Mesenchymal stem cell (in vitro differentiated cells and primary cell): Measurements from ENCODE around the gene TSC22D1.

ENCODE experiments used
- DNase-seq: peaks from one replicate; pipeline ENCODE4 v3.0.0-alpha.2; 2013
- H2AFZ ChIP-seq: one replicate; pipeline ENCODE4 v1.6.1; 2013; ENCODE audit warnings: low read depth, mild to moderate bottlenecking, control low read depth, inconsistent platforms, low read length, moderate library complexity
- H2AK5ac ChIP-seq: 2 replicates; pipeline ENCODE4 v1.6.1; 2013; ENCODE audit warnings: low read length, moderate library complexity, mild to moderate bottlenecking, inconsistent platforms; ENCODE audit not compliant: severe bottlenecking
- H2BK120ac ChIP-seq: one replicate; pipeline ENCODE4 v1.6.1; 2013; ENCODE audit warnings: low read depth, mild to moderate bottlenecking, inconsistent platforms, low read length, moderate library complexity
- H2BK12ac ChIP-seq, 2 experiments: one replicate each; pipeline ENCODE4 v1.6.1; 2013; ENCODE audit warnings: inconsistent platforms in 2 of 2, low read length in 2 of 2, mild to moderate bottlenecking in 2 of 2, moderate library complexity in 2 of 2, control low read depth in 1 of 2
- H2BK15ac ChIP-seq: one replicate; pipeline ENCODE4 v1.6.1; 2013; ENCODE audit warnings: mild to moderate bottlenecking, low read depth, inconsistent platforms; ENCODE audit not compliant: poor library complexity, severe bottlenecking
- H2BK5ac ChIP-seq: 2 replicates; pipeline ENCODE4 v1.6.1; 2013; ENCODE audit warnings: low read depth, mild to moderate bottlenecking, low read length, control low read depth, inconsistent platforms; ENCODE audit not compliant: poor library complexity, severe bottlenecking
- H3K14ac ChIP-seq, 2 experiments: one replicate each; pipeline ENCODE4 v1.6.1; 2013; ENCODE audit warnings: inconsistent platforms in 2 of 2, low read length in 2 of 2, control low read depth in 1 of 2, mild to moderate bottlenecking in 1 of 2, moderate library complexity in 1 of 2
- H3K18ac ChIP-seq, 2 experiments: one replicate each; pipeline ENCODE4 v1.6.1; 2013; ENCODE audit warnings: inconsistent platforms in 2 of 2, low read length in 2 of 2, control low read depth in 1 of 2, low read depth in 1 of 2, mild to moderate bottlenecking in 1 of 2
- H3K23ac ChIP-seq, 2 experiments: one replicate each; pipeline ENCODE4 v1.6.1; 2013; ENCODE audit warnings: inconsistent platforms in 2 of 2, low read length in 2 of 2, mild to moderate bottlenecking in 2 of 2, moderate library complexity in 2 of 2, control low read depth in 1 of 2
- H3K27ac ChIP-seq: 2 replicates; pipeline ENCODE4 v1.5.1; 2013; ENCODE audit warnings: mild to moderate bottlenecking, moderate library complexity, low read length, control low read depth, inconsistent platforms; ENCODE audit not compliant: poor library complexity, severe bottlenecking
- H3K27me3 ChIP-seq, 2 experiments: 2 replicates each; pipeline versions ENCODE4 v1.6.1 to v1.7.0; 2013; ENCODE audit warnings: low read length in 2 of 2, mild to moderate bottlenecking in 2 of 2, moderate library complexity in 2 of 2, control low read depth in 1 of 2, inconsistent platforms in 1 of 2; ENCODE audit not compliant: control insufficient read depth in 1 of 2, insufficient read depth in 1 of 2
- H3K36me3 ChIP-seq, 2 experiments: 2 replicates each; pipeline versions ENCODE4 v1.6.1 to v1.7.0; 2013; ENCODE audit warnings: low read length in 2 of 2, control low read depth in 1 of 2, inconsistent platforms in 1 of 2, low read depth in 1 of 2, mild to moderate bottlenecking in 1 of 2; ENCODE audit not compliant: insufficient read depth in 2 of 2, control insufficient read depth in 1 of 2
- H3K4ac ChIP-seq, 2 experiments: one replicate each; pipeline ENCODE4 v1.6.1; 2013; ENCODE audit warnings: inconsistent platforms in 2 of 2, low read length in 2 of 2, mild to moderate bottlenecking in 2 of 2, moderate library complexity in 2 of 2, control low read depth in 1 of 2, low read depth in 1 of 2
- H3K4me1 ChIP-seq: 2 replicates; pipeline ENCODE4 v1.6.1; 2013; ENCODE audit warnings: low read depth, low read length, control low read depth; ENCODE audit not compliant: control insufficient read depth, insufficient read depth
- H3K4me2 ChIP-seq: 2 replicates; pipeline ENCODE4 v1.6.1; 2013; ENCODE audit warnings: low read length, mild to moderate bottlenecking, inconsistent platforms; ENCODE audit not compliant: poor library complexity, severe bottlenecking
- H3K4me3 ChIP-seq, 2 experiments: 2 replicates each; pipeline versions ENCODE4 v1.5.1 to v1.7.0; 2013; ENCODE audit warnings: low read length in 2 of 2, mild to moderate bottlenecking in 2 of 2, control low read depth in 1 of 2, low read depth in 1 of 2; ENCODE audit not compliant: insufficient read depth in 1 of 2
- H3K79me1 ChIP-seq: replicated peaks from 2 replicates; pipeline ENCODE4 v1.6.1; 2013; ENCODE audit warnings: mild to moderate bottlenecking, control low read depth, low read length, inconsistent platforms; ENCODE audit not compliant: poor library complexity, severe bottlenecking
- H3K9ac ChIP-seq: 2 replicates; pipeline ENCODE4 v1.7.0; 2013; ENCODE audit warnings: mild to moderate bottlenecking, low read length, moderate library complexity
- H3K9me3 ChIP-seq: 2 replicates; pipeline ENCODE4 v1.7.0; 2013; ENCODE audit warnings: mild to moderate bottlenecking, low read length; ENCODE audit not compliant: control insufficient read depth
- H4K8ac ChIP-seq: one replicate; pipeline ENCODE4 v1.6.1; 2013; ENCODE audit warnings: inconsistent platforms, mild to moderate bottlenecking, low read length, moderate library complexity
- H4K91ac ChIP-seq: one replicate; pipeline ENCODE4 v1.6.1; 2013; ENCODE audit warnings: mild to moderate bottlenecking, low read length, inconsistent platforms
- WGBS: methylation state at CpG from one replicate; pipeline ENCODE4 v1.1.7; 2013; ENCODE audit warnings: mixed read lengths; 5-methylcytosine and 5-hydroxymethylcytosine counted together

Gene TSC22D1

DNA sequence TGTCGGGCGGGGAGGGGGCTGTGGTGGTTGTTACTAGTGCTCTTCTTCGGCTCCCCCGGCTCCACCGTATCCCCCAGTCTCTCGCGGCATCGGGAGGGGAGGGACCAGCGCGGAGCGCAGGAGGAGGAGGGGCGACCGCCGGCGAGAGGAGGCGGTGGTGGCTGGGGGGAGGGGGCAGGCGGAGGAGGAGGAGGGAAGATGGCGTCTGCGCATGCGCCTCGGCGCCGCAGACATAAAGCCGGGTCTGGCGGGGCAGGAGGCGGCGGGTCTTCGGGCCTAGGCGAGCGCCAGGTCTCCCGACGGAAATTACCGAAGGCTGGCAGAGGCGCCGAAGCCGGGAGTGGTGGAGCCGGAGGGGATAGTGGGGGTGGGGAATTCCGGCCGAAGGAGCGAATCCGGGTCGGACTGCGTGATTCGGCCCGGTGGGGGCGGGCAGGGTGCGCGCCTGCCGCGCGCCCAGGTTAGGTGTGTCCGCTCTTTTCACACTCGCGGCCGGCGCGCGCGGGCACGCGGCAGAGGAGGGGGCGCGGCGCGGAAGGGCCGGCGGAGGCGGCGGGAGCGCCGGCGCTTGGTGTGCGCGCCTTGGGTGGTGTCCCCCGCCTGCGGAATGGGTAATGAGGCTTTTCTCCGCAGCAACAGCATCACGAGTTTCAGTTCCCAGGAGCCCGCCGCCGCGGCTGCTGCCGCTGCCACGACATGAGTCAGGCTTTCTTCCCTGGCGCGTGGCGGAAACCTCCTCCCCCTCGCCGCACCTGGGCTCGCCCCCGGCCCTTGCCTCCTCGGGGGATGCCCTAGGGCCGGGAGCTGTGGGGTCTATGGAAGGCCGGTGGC is 1.3 kb upstream of the TSC22D1 start:
- no peak overlapping the region for H2AK5ac ChIP-seq
- H3K27me3 ChIP-seq, result no peaks in the 10 kb centered on the region
- peaks cover 13% of the 10 kb centered on the region for H3K4me1 ChIP-seq
- peak overlapping the region; percentile 93 for H3K9ac ChIP-seq
- H2BK120ac ChIP-seq, result peak overlapping the region; percentile 89
- peak overlapping the region; percentile 92 for H2AFZ ChIP-seq
- H3K23ac ChIP-seq, result peak overlapping the region in 1 of 2 experiments; percentile 96
- H2BK5ac ChIP-seq, result peak overlapping the region; percentile 95
- H2BK15ac ChIP-seq, result peak overlapping the region; percentile 97
- H3K36me3 ChIP-seq, result peaks cover 9 to 27% of the 10 kb centered on the region in 2 experiments
- H3K14ac ChIP-seq, result peak overlapping the region in 1 of 2 experiments; percentile 97
- peak overlapping the region; percentile 95 to 98 for H3K18ac ChIP-seq
- peak overlapping the region; percentile 68 to 99 for H3K4ac ChIP-seq
- peak; percentile 97 for DNase-seq
- H3K79me1 ChIP-seq, result peaks cover 2% of the 10 kb centered on the region
- peak overlapping the region; percentile 94 for H4K91ac ChIP-seq
- peak overlapping the region; percentile 92 for H3K4me2 ChIP-seq
- H4K8ac ChIP-seq, result peak overlapping the region; percentile 94
- peak overlapping the region in 1 of 2 experiments; percentile 29 for H2BK12ac ChIP-seq
- WGBS, result under 1% methylated on average over 83 of the region's 94 CpGs
- peak overlapping the region; percentile 79 to 84 for H3K4me3 ChIP-seq
- H3K9me3 ChIP-seq, result no peaks in the 10 kb centered on the region
- peak overlapping the region; percentile 92 for H3K27ac ChIP-seq

GRCh38 chr13:44576351-44577235 is 463 bp upstream of the TSC22D1 start:
- Histone ChIP-seq H2BK120ac (peak overlapping the region; percentile 29), H3K36me3 (peaks cover 9 to 27% of the 10 kb centered on the region in 2 experiments), H2BK5ac (peak overlapping the region; percentile 95), H3K4ac (peak overlapping the region; percentile 80 to 98), H2AK5ac (peak overlapping the region; percentile 13), H3K14ac (peak overlapping the region in 1 of 2 experiments; percentile 95), H3K4me2 (peak overlapping the region; percentile 54), H3K9ac (peak overlapping the region; percentile 93), H2BK12ac (peak overlapping the region in 1 of 2 experiments; percentile 83), H4K8ac (peak overlapping the region; percentile 33), H3K79me1 (peaks cover 2% of the 10 kb centered on the region), H3K23ac (peak overlapping the region in 1 of 2 experiments; percentile 96), H3K27me3 (no peaks in the 10 kb centered on the region), H3K27ac (peak overlapping the region; percentile 87), H3K9me3 (no peaks in the 10 kb centered on the region), H2BK15ac (peak overlapping the region; percentile 81), H3K4me3 (peak overlapping the region; percentile 79 to 84), H3K18ac (peak overlapping the region; percentile 95 to 98), H4K91ac (peak overlapping the region; percentile 58), H2AFZ (peak overlapping the region; percentile 92), H3K4me1 (peaks cover 13% of the 10 kb centered on the region)
- under 1% methylated on average over 63 of the region's 111 CpGs for WGBS
- DNase-seq, result no peak

GRCh38 chr13:44575035-44575434 is 1.1 kb downstream of the TSC22D1 start:
- H3K27ac ChIP-seq, result no peak overlapping the region
- H3K27me3 ChIP-seq, result no peaks in the 10 kb centered on the region
- peak overlapping the region in 1 of 2 experiments; percentile 76 for H3K14ac ChIP-seq
- no peak overlapping the region for H2BK15ac ChIP-seq
- H3K4me3 ChIP-seq, result peak overlapping the region; percentile 31 to 79
- H4K8ac ChIP-seq, result no peak overlapping the region
- WGBS, result 100% methylated on average over 1 of the region's 1 CpG
- no peaks in the 10 kb centered on the region for H3K9me3 ChIP-seq
- H3K9ac ChIP-seq, result peak overlapping the region; percentile 93
- no peak overlapping the region for H2AFZ ChIP-seq
- H3K4me2 ChIP-seq, result peak overlapping the region; percentile 54
- H2AK5ac ChIP-seq, result no peak overlapping the region
- no peak overlapping the region for H2BK5ac ChIP-seq
- no peaks in the 10 kb centered on the region for H3K79me1 ChIP-seq
- H3K23ac ChIP-seq, result no peak overlapping the region
- H2BK120ac ChIP-seq, result no peak overlapping the region
- H2BK12ac ChIP-seq, result no peak overlapping the region
- peaks cover 14% of the 10 kb centered on the region for H3K4me1 ChIP-seq
- peaks cover 9 to 31% of the 10 kb centered on the region in 2 experiments for H3K36me3 ChIP-seq
- no peak overlapping the region for H4K91ac ChIP-seq
- H3K18ac ChIP-seq, result no peak overlapping the region
- no peak for DNase-seq
- H3K4ac ChIP-seq, result no peak overlapping the region
